ENCODE results near the gene CRHBP. TPM values are rescaled to one million over a fixed set of nuclear protein-coding genes. Genes with fewer than 3 reads are reported as not detected.
A peak's percentile ranks its signal among the peaks of the same experiment; 100 is the strongest.
"Not testable (repeated sequence)": the region's sequence is repeated elsewhere in the genome, so short reads cannot be mapped to it uniquely, and the experiment has no call there.

The CRHBP gene, protein sequence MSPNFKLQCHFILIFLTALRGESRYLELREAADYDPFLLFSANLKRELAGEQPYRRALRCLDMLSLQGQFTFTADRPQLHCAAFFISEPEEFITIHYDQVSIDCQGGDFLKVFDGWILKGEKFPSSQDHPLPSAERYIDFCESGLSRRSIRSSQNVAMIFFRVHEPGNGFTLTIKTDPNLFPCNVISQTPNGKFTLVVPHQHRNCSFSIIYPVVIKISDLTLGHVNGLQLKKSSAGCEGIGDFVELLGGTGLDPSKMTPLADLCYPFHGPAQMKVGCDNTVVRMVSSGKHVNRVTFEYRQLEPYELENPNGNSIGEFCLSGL
- total RNA-seq (2022) (not detected in 2 replicates), Bru-seq, nascent RNA (percentile 2 among the genes with signal in this experiment), BruChase-seq, experiment 1, labeled RNA remaining after a 2-hour chase (percentile 15 among the genes with signal in this experiment), BruChase-seq, experiment 2, labeled RNA remaining after a 6-hour chase (percentile 5 among the genes with signal in this experiment)
- long read RNA-seq: 0 reads

DNA sequence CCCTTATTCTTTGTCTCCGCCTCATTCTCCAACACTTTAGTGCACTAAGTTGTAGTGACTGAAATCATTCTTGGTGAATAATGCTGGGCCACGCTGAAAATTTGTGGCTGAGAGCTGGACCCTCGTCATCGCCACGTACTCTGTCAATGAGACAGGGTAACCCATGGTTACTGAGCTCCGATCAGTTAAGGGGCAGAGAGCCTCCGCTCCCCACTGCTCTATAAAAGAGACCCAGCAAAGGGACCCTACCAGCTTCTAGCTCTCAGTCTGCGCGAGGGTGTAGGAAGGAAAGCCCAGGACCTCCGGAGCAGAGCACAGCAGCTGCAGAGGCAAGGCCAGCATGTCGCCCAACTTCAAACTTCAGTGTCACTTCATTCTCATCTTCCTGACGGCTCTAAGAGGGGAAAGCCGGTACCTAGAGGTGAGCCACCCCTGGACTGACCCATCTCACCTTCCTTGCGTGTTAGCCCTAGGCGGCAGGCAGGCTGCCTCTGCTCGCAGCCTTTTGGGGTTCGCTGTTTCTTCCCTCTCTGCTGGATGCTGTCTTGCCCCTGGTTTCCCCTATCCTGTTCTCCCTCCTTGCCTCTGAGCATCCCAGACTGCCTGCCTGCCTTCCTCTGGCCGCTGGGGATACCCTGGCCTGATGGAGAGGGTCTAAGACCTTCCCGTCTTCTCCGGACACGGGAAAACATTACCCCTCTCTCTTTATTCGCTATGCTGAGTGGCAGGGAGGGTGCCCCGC lies at the start of gene CRHBP:
CRHBP (plus strand) TSS at position 251 of the 742 bp plus-strand sequence; CDS start at position 341, 90 bp downstream.
- POLR2A ChIA-PET: no interaction called here
- Histone ChIP-seq H3K9me3 (no peaks in the 10 kb centered on the region), H3K36me3 (ENCODE audit: control insufficient read depth, insufficient read depth, low read length) (no peaks in the 10 kb centered on the region), H3K4me1 (no peaks in the 10 kb centered on the region), H3K27me3 (replicated peaks; ENCODE audit: control insufficient read depth, insufficient read depth, low read length) (no peaks in the 10 kb centered on the region), H3K4me3 (ENCODE audit: low read depth, low read length) (no peak within 1 kb of the TSS)
- BruUV-seq (replicated peaks): no TSS peak
- no peaks in the 10 kb centered on the region for H3K36me3 Mint-ChIP-seq (ENCODE audit: insufficient read depth, unreplicated experiment)
- intact Hi-C loops (cut with micrococcal nuclease; ENCODE audit: unreplicated experiment): no loop called here
- H3K4me3 Mint-ChIP-seq (ENCODE audit: unreplicated experiment): no peak within 1 kb of the TSS
- CTCF ChIA-PET: no interaction called here
- no peak for DNase-seq
- H3K4me1 Mint-ChIP-seq (ENCODE audit: low read depth, unreplicated experiment): no peaks in the 10 kb centered on the region
- H3K27ac Mint-ChIP-seq (ENCODE audit: unreplicated experiment): no peak within 1 kb of the TSS
- TF ChIP-seq, protein P1, sequence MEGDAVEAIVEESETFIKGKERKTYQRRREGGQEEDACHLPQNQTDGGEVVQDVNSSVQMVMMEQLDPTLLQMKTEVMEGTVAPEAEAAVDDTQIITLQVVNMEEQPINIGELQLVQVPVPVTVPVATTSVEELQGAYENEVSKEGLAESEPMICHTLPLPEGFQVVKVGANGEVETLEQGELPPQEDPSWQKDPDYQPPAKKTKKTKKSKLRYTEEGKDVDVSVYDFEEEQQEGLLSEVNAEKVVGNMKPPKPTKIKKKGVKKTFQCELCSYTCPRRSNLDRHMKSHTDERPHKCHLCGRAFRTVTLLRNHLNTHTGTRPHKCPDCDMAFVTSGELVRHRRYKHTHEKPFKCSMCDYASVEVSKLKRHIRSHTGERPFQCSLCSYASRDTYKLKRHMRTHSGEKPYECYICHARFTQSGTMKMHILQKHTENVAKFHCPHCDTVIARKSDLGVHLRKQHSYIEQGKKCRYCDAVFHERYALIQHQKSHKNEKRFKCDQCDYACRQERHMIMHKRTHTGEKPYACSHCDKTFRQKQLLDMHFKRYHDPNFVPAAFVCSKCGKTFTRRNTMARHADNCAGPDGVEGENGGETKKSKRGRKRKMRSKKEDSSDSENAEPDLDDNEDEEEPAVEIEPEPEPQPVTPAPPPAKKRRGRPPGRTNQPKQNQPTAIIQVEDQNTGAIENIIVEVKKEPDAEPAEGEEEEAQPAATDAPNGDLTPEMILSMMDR (IDR thresholded peaks at IDR 0.05; ENCODE audit: insufficient read depth in 1 of 2, low read depth in 1 of 2, low read length in 1 of 2, severe bottlenecking in 1 of 2, unreplicated experiment in 1 of 2): no peak
- no peaks in the 10 kb centered on the region for H3K9me3 Mint-ChIP-seq (ENCODE audit: unreplicated experiment)
- no peaks in the 10 kb centered on the region for H3K27me3 Mint-ChIP-seq (ENCODE audit: insufficient read depth, unreplicated experiment)

DNA sequence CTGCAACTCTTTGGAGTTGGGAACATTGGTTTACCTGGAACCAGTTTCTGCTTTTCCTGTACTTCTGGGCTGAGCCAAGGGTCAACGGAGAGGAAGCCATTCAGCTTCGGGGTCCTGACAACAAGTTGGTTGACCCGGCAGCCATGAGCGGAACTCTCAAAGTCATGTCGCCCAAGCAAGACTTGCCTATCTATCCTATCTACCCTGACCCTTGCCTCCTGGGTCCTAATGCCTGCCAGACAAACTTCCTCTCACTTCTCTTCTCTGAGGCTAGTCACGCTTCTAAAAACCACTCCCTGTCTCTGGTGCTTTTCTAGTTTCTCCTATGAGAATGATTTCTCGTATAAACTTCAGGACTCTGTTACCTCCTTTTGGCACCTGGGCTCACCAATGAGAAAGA lies 44.7 kb upstream of the CRHBP start:
- CTCF ChIA-PET: no interaction called here
- no peak for DNase-seq
- POLR2A ChIA-PET: no interaction called here
- H3K4me3 Mint-ChIP-seq (ENCODE audit: unreplicated experiment): no peak overlapping the region
- H3K27me3 Mint-ChIP-seq (ENCODE audit: insufficient read depth, unreplicated experiment): no peaks in the 10 kb centered on the region
- Histone ChIP-seq H3K4me3 (ENCODE audit: low read depth, low read length) (no peak overlapping the region), H3K36me3 (ENCODE audit: control insufficient read depth, insufficient read depth, low read length) (no peaks in the 10 kb centered on the region), H3K4me1 (no peaks in the 10 kb centered on the region), H3K27me3 (replicated peaks; ENCODE audit: control insufficient read depth, insufficient read depth, low read length) (no peaks in the 10 kb centered on the region), H3K9me3 (no peaks in the 10 kb centered on the region; the same call in 1 of the 2 replicates)
- no peaks in the 10 kb centered on the region for H3K36me3 Mint-ChIP-seq (ENCODE audit: insufficient read depth, unreplicated experiment)
- no TSS peak for BruUV-seq (replicated peaks)
- intact Hi-C loops (cut with micrococcal nuclease; ENCODE audit: unreplicated experiment): no loop called here
- H3K27ac Mint-ChIP-seq (ENCODE audit: unreplicated experiment): no peak overlapping the region
- no peaks in the 10 kb centered on the region for H3K9me3 Mint-ChIP-seq (ENCODE audit: unreplicated experiment)
- TF ChIP-seq, protein P1 (IDR thresholded peaks at IDR 0.05; ENCODE audit: insufficient read depth in 1 of 2, low read depth in 1 of 2, low read length in 1 of 2, severe bottlenecking in 1 of 2, unreplicated experiment in 1 of 2): no peak
- no peaks in the 10 kb centered on the region for H3K4me1 Mint-ChIP-seq (ENCODE audit: low read depth, unreplicated experiment)

DNA sequence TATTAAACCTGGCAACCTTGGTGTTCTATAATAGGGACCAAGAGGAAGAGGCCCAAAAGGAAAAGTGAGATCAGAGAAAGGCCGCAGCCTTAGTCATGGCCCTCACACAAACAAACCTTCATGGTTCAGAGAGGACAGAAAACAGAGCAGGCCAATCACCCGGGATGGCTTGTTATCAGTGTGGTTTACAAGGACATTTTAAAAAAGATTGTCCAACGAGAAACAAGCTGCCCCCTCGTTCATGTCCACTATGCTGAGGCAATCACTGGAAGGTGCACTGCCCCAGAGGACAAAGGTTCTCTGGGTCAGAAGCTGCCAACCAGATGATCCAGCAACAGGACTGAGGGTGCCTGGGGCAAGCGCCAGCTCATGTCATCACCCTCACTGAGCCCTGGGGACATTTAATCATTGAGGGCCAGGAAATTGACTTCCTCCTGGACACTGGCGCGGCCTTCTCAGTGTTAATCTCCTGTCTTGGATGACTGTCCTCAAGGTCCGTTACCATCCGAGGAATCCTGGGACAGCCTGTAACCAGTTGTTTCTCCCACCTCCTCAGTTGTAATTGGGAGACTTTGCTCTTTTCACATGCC lies 42.4 kb upstream of the CRHBP start:
- H3K27me3 Mint-ChIP-seq (ENCODE audit: insufficient read depth, unreplicated experiment); POLR2A ChIA-PET; H3K4me1 ChIP-seq; H3K36me3 ChIP-seq (ENCODE audit: control insufficient read depth, insufficient read depth, low read length); H3K27me3 ChIP-seq (replicated peaks; ENCODE audit: control insufficient read depth, insufficient read depth, low read length); BruUV-seq (replicated peaks); H3K36me3 Mint-ChIP-seq (ENCODE audit: insufficient read depth, unreplicated experiment); H3K9me3 ChIP-seq; DNase-seq; H3K27ac Mint-ChIP-seq (ENCODE audit: unreplicated experiment); H3K4me3 ChIP-seq (ENCODE audit: low read depth, low read length); H3K4me1 Mint-ChIP-seq (ENCODE audit: low read depth, unreplicated experiment); intact Hi-C loops (cut with micrococcal nuclease; ENCODE audit: unreplicated experiment); H3K9me3 Mint-ChIP-seq (ENCODE audit: unreplicated experiment); CTCF ChIA-PET; H3K4me3 Mint-ChIP-seq (ENCODE audit: unreplicated experiment): not testable (repeated sequence)

DNA sequence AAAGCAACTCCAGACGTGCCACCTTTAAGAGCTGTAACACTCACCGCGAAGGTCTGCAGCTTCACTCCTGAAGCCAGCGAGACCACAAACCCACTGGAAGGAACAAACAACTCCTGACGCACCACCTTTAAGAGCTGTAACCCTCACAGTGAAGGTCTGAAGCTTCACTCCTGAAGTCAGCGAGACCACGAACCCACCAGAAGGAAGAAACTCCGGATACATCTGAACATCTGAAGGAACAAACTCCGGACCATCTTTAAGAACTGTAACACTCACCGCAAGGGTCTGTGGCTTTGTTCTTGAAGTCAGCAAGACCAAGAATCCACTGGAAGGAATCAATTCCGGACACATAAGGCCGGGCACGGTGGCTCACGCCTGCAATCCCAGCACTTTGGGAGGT lies 38.2 kb upstream of the CRHBP start:
- H3K4me1 ChIP-seq; CTCF ChIA-PET; intact Hi-C loops (cut with micrococcal nuclease; ENCODE audit: unreplicated experiment); POLR2A ChIA-PET; H3K9me3 ChIP-seq; H3K27ac Mint-ChIP-seq (ENCODE audit: unreplicated experiment); H3K27me3 Mint-ChIP-seq (ENCODE audit: insufficient read depth, unreplicated experiment); H3K36me3 ChIP-seq (ENCODE audit: control insufficient read depth, insufficient read depth, low read length); BruUV-seq (replicated peaks); H3K4me3 Mint-ChIP-seq (ENCODE audit: unreplicated experiment); H3K27me3 ChIP-seq (replicated peaks; ENCODE audit: control insufficient read depth, insufficient read depth, low read length); H3K36me3 Mint-ChIP-seq (ENCODE audit: insufficient read depth, unreplicated experiment); H3K9me3 Mint-ChIP-seq (ENCODE audit: unreplicated experiment); DNase-seq; H3K4me3 ChIP-seq (ENCODE audit: low read depth, low read length); H3K4me1 Mint-ChIP-seq (ENCODE audit: low read depth, unreplicated experiment): not testable (repeated sequence)

Measured in Caco-2 (cell line).